NCI-H1436 treated with DMSO at 0.1 percent for 48 hours (cell line): ENCODE data around the gene COMMD7.

Experiments
- DNase-seq: peaks from one replicate; lab custom pipeline; 2025; lab: John Stamatoyannopoulos, UW

The COMMD7 gene

GRCh38 chr20:32743237-32744112, at the start of gene COMMD7:
Gene COMMD7, minus strand, starts transcription at chr20:32743467. Its CDS starts 76 bp downstream, at chr20:32743391.
- DNase-seq = no peak

GRCh38 chr20:32792731-32793458, 49.6 kb upstream of the COMMD7 start:
- no peak for DNase-seq

- DNase-seq = no peak
Measured at GRCh38 chr20:32792316-32792715, 49.0 kb upstream of the COMMD7 start.

DNA sequence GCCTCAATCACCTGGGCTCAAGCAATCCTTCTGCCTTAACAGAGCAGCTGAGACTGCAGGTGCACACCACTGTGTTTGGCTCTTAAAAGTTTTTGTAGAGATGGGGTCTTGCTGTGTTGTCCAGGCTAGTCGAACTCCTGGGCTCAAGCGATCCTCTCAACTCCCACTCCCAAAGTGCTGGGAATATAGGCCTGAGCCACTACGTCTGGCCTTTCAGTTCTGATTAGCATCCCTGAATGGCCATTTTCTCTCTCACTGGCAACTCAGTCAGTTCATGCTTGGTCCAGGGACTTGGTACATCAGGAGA, 47.4 kb upstream of the COMMD7 start:
- no peak for DNase-seq

GRCh38 chr20:32789896-32790750, 46.9 kb upstream of the COMMD7 start:
- DNase-seq = no peak

DNA sequence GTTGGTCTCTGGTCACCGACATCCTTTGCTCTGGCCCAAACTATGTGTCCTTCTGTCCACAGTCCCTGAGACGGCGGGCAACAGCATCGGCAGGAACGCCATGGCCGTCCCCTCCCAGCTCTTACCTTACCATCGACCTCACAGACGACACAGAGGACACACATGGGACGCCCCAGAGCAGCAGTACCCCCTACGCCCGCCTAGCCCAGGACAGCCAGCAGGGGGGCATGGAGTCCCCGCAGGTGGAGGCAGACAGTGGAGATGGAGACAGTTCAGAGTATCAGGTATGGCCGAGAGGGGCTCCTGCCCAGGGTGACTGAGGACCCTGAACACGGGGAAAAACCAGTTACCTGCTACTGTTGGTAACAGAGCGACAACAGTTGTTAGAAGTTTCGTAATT, 43.9 kb upstream of the COMMD7 start:
- no peak for DNase-seq

GRCh38 chr20:32786059-32786760, 42.9 kb upstream of the COMMD7 start:
- DNase-seq = no peak

DNA sequence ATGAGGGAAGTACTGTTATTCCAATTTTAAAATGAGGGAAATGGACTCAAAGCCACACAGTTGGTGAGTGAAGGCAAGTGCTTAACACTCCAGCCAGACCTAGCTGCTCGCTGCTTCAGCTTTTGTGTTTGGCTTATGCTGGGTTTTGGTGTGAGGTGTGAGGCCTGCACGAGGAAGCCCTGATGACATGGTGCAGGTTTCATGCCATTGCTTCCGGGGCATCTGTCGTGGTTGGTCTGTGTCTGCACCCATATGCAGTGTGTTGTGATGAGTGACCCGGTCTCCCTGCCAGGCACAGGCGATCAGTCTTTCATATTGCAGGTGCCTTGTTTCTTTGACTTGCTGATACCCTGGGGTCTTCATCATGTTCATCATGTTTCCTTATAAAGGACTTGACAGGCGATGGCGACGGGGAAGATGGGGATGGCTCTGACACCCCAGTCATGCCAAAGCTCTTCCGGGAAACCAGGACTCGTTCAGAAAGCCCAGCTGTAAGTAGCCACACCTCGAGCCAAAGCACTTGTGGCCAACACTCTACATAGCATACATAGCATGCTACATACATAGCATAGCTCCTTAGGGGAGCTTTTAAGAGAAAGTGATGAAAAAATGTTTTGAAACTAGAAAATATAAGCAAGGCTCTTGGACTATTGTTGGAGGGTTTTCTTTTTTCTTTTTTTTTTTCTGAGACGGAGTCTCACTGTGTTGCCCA, 41.3 kb upstream of the COMMD7 start:
- DNase-seq = no peak

DNA sequence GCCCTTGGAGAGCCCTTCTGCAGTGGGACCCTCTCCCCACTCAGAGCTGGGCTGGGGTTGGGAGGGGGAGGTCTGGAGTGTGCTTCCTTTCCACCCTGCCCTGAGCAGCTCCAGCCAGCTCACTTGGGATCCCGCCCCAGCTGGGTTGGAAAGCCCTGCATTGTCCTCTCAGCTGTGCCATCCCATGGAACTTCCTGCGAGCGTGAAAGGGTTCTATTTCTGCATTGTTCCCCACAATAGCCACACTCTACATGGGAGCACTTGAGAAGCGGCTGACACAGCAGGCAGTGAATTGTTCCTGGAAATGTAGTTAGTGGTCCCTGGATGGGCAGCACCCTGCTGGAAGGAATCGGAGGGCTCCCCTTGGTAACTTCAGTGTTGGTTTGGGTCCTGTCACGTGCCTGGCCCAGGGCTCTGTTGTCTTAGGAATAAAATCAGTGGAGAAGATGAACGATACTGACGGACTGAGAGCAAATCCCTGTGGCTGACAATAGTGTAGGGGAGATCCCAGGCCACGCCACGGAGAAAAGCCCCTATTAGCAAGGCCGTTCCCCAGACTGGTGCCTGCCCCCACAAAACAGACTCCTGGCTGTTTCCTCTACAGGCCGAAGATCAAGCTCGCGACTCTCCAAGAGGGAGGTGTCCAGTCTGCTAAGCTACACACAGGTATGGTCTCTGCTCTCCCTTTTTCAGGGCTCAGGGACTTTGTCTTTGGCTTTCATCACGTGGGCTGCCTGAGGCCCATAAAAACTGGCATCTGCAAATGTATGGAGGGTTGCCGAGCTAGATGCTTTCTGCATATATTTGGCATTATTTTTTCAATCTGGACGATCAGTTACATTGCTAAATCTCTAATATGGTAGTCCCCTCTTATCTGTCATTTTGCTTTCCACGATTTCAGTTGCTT, 37.7 kb upstream of the COMMD7 start:
- no peak for DNase-seq

DNA sequence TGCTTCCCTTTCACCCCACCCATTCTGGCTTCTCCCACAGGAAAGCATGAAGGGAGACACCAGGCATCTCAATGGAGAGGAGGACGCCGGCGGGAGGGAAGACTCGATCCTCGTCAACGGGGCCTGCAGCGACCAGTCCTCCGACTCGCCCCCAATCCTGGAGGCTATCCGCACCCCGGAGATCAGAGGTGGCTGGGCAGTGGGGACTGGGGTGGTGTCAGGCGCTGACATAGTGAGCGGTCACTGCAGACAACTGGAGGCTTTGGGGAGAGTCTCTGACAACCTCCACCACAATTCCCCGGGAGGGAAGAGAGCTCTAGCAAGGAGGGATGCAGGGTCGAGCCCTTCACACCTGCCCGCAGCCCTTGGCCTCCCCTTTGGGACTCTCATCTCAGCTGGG, 37.0 kb upstream of the COMMD7 start:
- DNase-seq = no peak

GRCh38 chr20:32779500-32780211, 36.4 kb upstream of the COMMD7 start:
- no peak for DNase-seq

DNA sequence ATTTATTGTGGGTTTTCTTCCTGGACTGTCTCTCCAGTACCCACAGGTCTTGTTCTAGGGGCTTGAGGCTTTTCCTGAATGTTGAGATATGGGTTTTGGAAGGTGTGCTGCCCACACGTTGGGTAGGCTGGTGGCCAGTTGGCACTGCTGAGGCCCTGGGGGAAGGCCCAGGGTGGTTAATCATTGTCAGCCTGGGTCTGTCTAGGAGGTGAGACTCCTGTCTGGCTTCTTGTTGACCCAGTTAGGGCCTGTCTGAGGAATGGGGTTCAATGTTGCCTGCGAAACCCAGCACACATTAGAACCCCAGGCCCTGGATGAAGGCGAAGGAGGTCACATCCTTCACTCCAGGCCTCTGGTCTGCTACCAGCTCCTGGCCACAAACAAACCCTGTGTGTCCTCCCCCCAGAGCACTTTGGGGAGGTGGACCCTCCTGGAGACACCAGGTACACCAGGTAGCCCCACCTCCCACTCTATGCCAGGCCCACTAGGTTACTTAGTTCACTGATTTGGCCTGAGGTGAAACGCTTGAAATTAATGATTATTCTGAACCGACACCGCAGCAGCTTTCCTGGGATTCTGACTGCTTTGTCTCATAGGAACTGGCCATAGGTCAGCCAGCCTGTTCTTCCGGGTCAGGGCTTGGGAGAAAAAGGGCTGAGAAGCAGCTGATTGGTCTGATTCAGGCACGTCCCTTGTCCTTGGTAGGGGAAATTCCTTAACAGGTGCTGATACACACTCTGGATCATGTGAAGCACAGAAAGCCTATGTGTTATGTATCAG, 34.1 kb upstream of the COMMD7 start:
- no peak for DNase-seq

GRCh38 chr20:32775336-32775991, 32.2 kb upstream of the COMMD7 start:
- no peak for DNase-seq

GRCh38 chr20:32773855-32774254, 30.6 kb upstream of the COMMD7 start:
- DNase-seq = no peak

- no peak for DNase-seq
Measured at GRCh38 chr20:32773223-32773622, 30.0 kb upstream of the COMMD7 start.

- DNase-seq = no peak
Measured at GRCh38 chr20:32772046-32772445, 28.8 kb upstream of the COMMD7 start.

DNA sequence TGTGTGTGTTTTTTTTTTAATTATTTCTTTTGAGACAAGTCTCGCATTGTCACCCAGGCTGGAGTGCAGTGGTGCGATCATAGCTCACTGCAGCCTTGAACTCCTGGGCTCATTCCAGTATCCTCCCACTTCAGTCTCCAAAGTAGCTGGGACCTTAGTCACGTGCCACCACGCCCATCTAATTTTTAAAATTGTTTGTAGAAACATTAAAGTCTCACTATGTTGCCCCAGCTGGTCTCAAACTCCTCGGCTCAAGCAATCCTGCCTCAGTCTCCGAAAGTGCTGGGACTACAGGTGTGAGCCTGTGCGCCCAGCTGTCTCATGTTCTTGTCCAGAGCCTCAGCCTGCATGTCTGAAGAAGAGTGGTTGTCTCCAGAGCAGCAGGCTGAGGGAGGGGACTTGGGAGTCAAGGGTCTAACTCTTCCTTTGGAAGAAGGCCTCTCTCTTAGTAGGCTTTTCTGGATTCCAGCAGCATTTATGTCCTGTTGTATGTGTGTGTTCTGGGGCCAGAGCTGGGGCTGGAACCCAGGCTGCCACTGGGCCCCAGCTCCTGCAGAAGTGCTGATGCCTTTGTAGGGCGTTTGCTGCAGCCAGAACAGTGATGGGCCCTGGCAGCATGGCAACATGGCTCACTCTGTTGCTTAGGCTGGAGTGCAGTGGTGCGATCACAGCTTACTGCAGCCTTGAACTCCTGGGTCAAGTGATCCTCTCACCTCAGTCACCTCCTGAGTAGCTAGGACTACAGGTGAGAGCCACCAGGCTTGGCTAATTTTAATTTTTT, 24.3 kb upstream of the COMMD7 start:
- no peak for DNase-seq
